ENCODE measurements around the gene CELA3A. TPM values are rescaled to one million over a fixed set of nuclear protein-coding genes. Genes with fewer than 3 reads are reported as not detected.

Gene CELA3A
- total RNA-seq, 1 donor, result not detected

DNA sequence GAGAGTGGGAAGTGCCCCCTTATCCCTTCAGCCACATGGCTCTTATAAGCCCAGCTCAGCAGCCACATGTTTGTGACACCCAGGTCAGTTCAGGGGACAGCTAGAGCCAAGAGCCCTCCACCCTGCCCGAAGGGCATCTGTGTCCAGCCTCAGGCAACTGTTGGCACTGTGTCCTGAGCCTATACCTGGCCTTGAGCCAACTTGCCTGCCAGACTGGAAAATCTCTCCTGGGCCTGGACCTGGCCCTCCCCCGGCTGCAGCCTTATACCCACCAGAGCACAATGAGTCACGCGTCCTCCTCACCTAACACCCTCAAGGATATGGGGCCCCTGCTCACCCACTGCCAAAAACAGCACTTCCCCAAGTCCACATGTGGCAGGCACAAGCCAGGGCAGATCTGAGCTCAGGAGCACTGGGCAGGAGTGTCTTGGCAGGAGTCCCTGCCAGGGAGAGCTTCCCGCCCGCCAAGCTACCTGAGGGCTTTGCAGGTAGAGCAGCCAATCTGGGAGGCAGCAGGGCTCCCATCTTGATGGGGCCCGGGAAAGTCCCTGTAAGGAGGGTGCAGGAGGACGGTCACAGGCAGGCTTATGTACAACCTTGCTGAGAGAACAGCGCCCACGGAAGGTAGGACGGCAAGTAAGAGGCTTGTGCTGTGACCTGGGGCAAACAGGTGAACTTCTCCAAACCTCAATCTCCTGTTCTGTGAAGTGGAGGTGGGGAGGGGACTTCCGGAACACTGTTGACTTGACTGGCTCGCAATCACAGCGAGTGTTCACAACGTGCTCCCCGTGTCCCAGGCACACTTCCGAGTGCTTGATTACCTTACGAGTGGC lies 44.5 kb upstream of the CELA3A start:
- Histone ChIP-seq H3K27me3 (ENCODE audit: insufficient read depth, low read length) (no peaks in the 10 kb centered on the region), H3K27ac (ENCODE audit: low read depth, low read length) (no peak overlapping the region), H3K9me3 (ENCODE audit: low read depth, low read length) (no peaks in the 10 kb centered on the region), H2AFZ (ENCODE audit: low read length) (no peak overlapping the region), H3K4me3 (ENCODE audit: insufficient read depth, low read length) (no peak overlapping the region), H3K36me3 (ENCODE audit: insufficient read depth, low read length) (no peaks in the 10 kb centered on the region), H3K79me2 (ENCODE audit: insufficient read depth, low read length) (no peaks in the 10 kb centered on the region), H3K4me2 (ENCODE audit: insufficient read depth, low read length) (no peak overlapping the region), H3K4me1 (ENCODE audit: insufficient read depth, low read length) (peaks cover 8% of the 10 kb centered on the region), H4K20me1 (ENCODE audit: insufficient read depth, low read length) (no peaks in the 10 kb centered on the region)
- DNase-seq (ENCODE audit: insufficient read length, low spot score, missing footprints), result peak; percentile 87
- TF ChIP-seq, protein P1, sequence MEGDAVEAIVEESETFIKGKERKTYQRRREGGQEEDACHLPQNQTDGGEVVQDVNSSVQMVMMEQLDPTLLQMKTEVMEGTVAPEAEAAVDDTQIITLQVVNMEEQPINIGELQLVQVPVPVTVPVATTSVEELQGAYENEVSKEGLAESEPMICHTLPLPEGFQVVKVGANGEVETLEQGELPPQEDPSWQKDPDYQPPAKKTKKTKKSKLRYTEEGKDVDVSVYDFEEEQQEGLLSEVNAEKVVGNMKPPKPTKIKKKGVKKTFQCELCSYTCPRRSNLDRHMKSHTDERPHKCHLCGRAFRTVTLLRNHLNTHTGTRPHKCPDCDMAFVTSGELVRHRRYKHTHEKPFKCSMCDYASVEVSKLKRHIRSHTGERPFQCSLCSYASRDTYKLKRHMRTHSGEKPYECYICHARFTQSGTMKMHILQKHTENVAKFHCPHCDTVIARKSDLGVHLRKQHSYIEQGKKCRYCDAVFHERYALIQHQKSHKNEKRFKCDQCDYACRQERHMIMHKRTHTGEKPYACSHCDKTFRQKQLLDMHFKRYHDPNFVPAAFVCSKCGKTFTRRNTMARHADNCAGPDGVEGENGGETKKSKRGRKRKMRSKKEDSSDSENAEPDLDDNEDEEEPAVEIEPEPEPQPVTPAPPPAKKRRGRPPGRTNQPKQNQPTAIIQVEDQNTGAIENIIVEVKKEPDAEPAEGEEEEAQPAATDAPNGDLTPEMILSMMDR (IDR thresholded peaks at IDR 0.05; ENCODE audit: extremely low read depth, low read depth, low read length), result no peak

DNA sequence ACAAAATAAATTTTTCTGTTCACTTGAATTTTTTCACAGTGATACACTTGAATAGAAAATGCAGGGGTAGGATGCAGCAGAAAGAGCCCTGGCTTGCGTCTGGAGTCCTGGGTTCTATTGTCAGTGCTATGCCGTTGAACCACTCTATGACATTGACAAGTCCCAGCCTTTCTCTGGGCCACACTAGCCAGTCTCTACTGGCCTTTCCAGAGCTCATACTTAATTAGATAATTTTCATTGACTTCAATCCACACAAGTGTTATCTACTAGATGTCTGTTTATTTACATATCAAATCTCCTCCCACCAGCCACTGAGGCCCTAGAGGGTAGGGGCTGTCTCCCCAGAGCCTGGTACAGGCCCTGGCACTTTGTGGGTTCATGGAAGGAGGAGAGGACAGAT lies 40.1 kb upstream of the CELA3A start:
- Histone ChIP-seq H3K4me3 (ENCODE audit: insufficient read depth, low read length) (no peak overlapping the region), H3K27me3 (ENCODE audit: insufficient read depth, low read length) (no peaks in the 10 kb centered on the region), H3K4me1 (ENCODE audit: insufficient read depth, low read length) (peaks cover 15% of the 10 kb centered on the region), H3K79me2 (ENCODE audit: insufficient read depth, low read length) (no peaks in the 10 kb centered on the region), H2AFZ (ENCODE audit: low read length) (no peak overlapping the region), H3K27ac (ENCODE audit: low read depth, low read length) (no peak overlapping the region), H3K4me2 (ENCODE audit: insufficient read depth, low read length) (no peak overlapping the region), H3K9me3 (ENCODE audit: low read depth, low read length) (no peaks in the 10 kb centered on the region), H4K20me1 (ENCODE audit: insufficient read depth, low read length) (no peaks in the 10 kb centered on the region), H3K36me3 (ENCODE audit: insufficient read depth, low read length) (no peaks in the 10 kb centered on the region)
- TF ChIP-seq, protein P1 (IDR thresholded peaks at IDR 0.05; ENCODE audit: extremely low read depth, low read depth, low read length), result no peak
- DNase-seq (ENCODE audit: insufficient read length, low spot score, missing footprints), result no peak

DNA sequence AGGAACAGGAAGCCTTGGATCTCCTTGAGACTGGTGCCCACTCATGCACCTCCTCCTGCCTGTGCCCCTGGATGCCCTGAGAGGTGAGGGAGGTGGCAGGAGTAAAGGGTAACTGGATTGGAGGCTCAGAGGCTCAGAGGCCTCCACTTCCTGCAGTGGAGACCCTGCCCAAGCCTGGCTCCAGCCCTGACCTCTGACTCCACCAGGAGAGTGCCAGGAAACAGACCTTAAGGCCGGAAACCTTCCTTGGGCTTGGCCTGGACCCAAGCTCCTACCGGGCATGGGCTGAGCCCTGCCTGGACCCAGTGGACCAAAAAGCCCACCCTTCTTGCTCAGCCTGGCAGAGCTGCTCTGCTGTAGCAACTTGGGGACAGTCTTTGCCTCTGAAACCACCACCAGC lies 39.7 kb upstream of the CELA3A start:
- H4K20me1 ChIP-seq (ENCODE audit: insufficient read depth, low read length), result no peaks in the 10 kb centered on the region
- no peaks in the 10 kb centered on the region for H3K79me2 ChIP-seq (ENCODE audit: insufficient read depth, low read length)
- no peak overlapping the region for H3K4me3 ChIP-seq (ENCODE audit: insufficient read depth, low read length)
- no peaks in the 10 kb centered on the region for H3K27me3 ChIP-seq (ENCODE audit: insufficient read depth, low read length)
- no peak overlapping the region for H3K4me2 ChIP-seq (ENCODE audit: insufficient read depth, low read length)
- no peak overlapping the region for H2AFZ ChIP-seq (ENCODE audit: low read length)
- H3K4me1 ChIP-seq (ENCODE audit: insufficient read depth, low read length), result peaks cover 15% of the 10 kb centered on the region
- no peaks in the 10 kb centered on the region for H3K36me3 ChIP-seq (ENCODE audit: insufficient read depth, low read length)
- H3K9me3 ChIP-seq (ENCODE audit: low read depth, low read length), result no peaks in the 10 kb centered on the region
- H3K27ac ChIP-seq (ENCODE audit: low read depth, low read length), result no peak overlapping the region
- TF ChIP-seq, protein P1 (IDR thresholded peaks at IDR 0.05; ENCODE audit: extremely low read depth, low read depth, low read length), result no peak
- DNase-seq (ENCODE audit: insufficient read length, low spot score, missing footprints), result no peak

DNA sequence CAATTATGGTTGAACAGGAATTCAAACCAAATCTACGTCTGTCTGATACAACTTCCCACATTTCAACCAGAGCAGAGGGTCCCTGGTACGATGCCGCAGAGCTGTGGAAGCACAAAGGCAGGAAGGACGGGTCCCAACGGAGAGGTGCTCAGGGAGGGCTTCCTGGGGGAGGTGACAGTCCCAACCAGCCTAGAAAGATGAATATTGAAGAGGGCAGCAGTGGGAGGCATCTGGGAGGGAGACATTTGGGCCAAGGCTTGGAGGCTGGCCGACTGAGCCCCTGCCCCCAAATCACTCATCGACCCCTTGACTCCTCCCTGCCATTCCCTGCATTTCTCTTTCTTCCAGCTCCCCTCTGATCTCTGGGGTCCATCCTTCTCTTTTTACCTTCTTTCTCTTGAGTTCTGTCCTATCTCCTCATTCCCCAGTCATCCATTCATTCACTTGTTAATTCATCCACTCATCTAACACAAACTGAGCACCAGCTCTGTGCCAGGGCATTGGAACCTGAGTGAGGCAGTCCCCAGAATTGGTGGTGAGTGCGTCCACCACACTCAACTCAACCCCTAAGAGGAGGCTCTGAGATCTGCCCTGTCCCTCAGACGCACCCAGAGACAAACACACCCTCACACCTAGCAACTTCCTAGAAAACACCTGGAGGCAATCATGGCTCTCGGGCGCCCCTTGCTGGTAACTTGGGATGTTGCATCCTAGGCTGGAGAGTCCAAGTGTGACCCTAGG lies 37.8 kb upstream of the CELA3A start:
- no peak overlapping the region for H3K4me2 ChIP-seq (ENCODE audit: insufficient read depth, low read length)
- H3K27ac ChIP-seq (ENCODE audit: low read depth, low read length), result no peak overlapping the region
- H3K36me3 ChIP-seq (ENCODE audit: insufficient read depth, low read length), result no peaks in the 10 kb centered on the region
- no peaks in the 10 kb centered on the region for H4K20me1 ChIP-seq (ENCODE audit: insufficient read depth, low read length)
- no peak overlapping the region for H2AFZ ChIP-seq (ENCODE audit: low read length)
- DNase-seq (ENCODE audit: insufficient read length, low spot score, missing footprints), result peak; percentile 89
- TF ChIP-seq, protein P1 (IDR thresholded peaks at IDR 0.05; ENCODE audit: extremely low read depth, low read depth, low read length), result peak; percentile 89
- no peaks in the 10 kb centered on the region for H3K27me3 ChIP-seq (ENCODE audit: insufficient read depth, low read length)
- H3K9me3 ChIP-seq (ENCODE audit: low read depth, low read length), result no peaks in the 10 kb centered on the region
- peaks cover 12% of the 10 kb centered on the region for H3K4me1 ChIP-seq (ENCODE audit: insufficient read depth, low read length)
- no peaks in the 10 kb centered on the region for H3K79me2 ChIP-seq (ENCODE audit: insufficient read depth, low read length)
- no peak overlapping the region for H3K4me3 ChIP-seq (ENCODE audit: insufficient read depth, low read length)
